Activated CD4-positive, alpha-beta memory T cell treated with anti-CD3 and anti-CD28 coated beads, Interleukin-2, amount 10 ng/mL, durations not matched to agents 7 days and 5 days (primary cell): ENCODE measurements around the gene BPIFB6. TPM values are rescaled to one million over a fixed set of nuclear protein-coding genes. Genes with fewer than 3 reads are reported as not detected.

Source experiments
- CTCF ChIA-PET: fragments of 350-600 bp; sonication (Branson Sonifier 250); formaldehyde crosslinking; loops from one replicate; lab custom pipeline; 2021; ENCODE audit warnings: antibody characterized with exemption, inconsistent platforms; lab: Charles Lee
- POLR2A ChIA-PET: fragments of 350-600 bp; sonication (Branson Sonifier 250); formaldehyde crosslinking; loops from one replicate; lab custom pipeline; 2021; ENCODE audit warnings: antibody characterized with exemption; lab: Charles Lee
- DNase-seq: peaks from one replicate; pipeline ENCODE4 v3.0.0-alpha.2; 2020
- H3K27ac Mint-ChIP-seq: one replicate; pipeline ENCODE4 v1.8.0; 2021; ENCODE audit warnings: mild to moderate bottlenecking, mixed read lengths
- H3K27me3 Mint-ChIP-seq: one replicate; pipeline ENCODE4 v1.8.0; 2021; ENCODE audit warnings: mixed read lengths
- H3K36me3 Mint-ChIP-seq: one replicate; pipeline ENCODE4 v1.8.0; 2021; ENCODE audit warnings: low read depth, mixed read lengths
- H3K4me1 Mint-ChIP-seq: one replicate; pipeline ENCODE4 v1.8.0; 2021; ENCODE audit warnings: mixed read lengths
- H3K4me3 Mint-ChIP-seq: one replicate; pipeline ENCODE4 v1.8.0; 2021; ENCODE audit warnings: mild to moderate bottlenecking, mixed read lengths
- H3K9me3 Mint-ChIP-seq: one replicate; pipeline ENCODE4 v1.8.0; 2021; ENCODE audit warnings: mixed read lengths
- total RNA-seq, 2 experiments: library from RNA; stranded (reverse); gene quantifications; one replicate each; pipeline ENCODE4 v1.2.3, GENCODE V29; 2021

Gene BPIFB6
- total RNA-seq, 2 experiments from 2014 or later: not detected

- Mint-ChIP-seq H3K4me3 (no peak overlapping the region), H3K27ac (no peak overlapping the region), H3K27me3 (no peaks in the 10 kb centered on the region), H3K4me1 (no peaks in the 10 kb centered on the region), H3K36me3 (no peaks in the 10 kb centered on the region), H3K9me3 (no peaks in the 10 kb centered on the region)
- DNase-seq: no peak
- ChIA-PET CTCF (no interaction called here), POLR2A (no interaction called here)
Measured at GRCh38 chr20:33093074-33093473, 61.6 kb downstream of the BPIFB6 start.

GRCh38 chr20:33093582-33093981 is 62.1 kb downstream of the BPIFB6 start:
- ChIA-PET CTCF (no interaction called here), POLR2A (no interaction called here)
- Mint-ChIP-seq H3K4me3 (no peak overlapping the region), H3K4me1 (no peaks in the 10 kb centered on the region), H3K27me3 (no peaks in the 10 kb centered on the region), H3K27ac (no peak overlapping the region), H3K36me3 (no peaks in the 10 kb centered on the region), H3K9me3 (no peaks in the 10 kb centered on the region)
- no peak for DNase-seq

Other genes with a start within 250 kb of the BPIFB6 start
- gene MAPRE1, start 211.7 kb upstream of the BPIFB6 start, total RNA-seq: 100 to 1,000 TPM; 134 to 135 TPM
- gene EFCAB8, start 172.7 kb upstream of the BPIFB6 start, total RNA-seq: under 1 TPM; 0.25 to 0.55 TPM
- gene SUN5, start 27.2 kb upstream of the BPIFB6 start, total RNA-seq: not detected
- gene BPIFB2, start 23.9 kb upstream of the BPIFB6 start, total RNA-seq: not detected
- gene BPIFB3, start 22.3 kb downstream of the BPIFB6 start, total RNA-seq: not detected
- not detected for gene BPIFB4, start 48.0 kb downstream of the BPIFB6 start, total RNA-seq
- not detected for gene BPIFA2, start 136.5 kb downstream of the BPIFB6 start, total RNA-seq
- gene BPIFA3, start 185.7 kb downstream of the BPIFB6 start, total RNA-seq: not detected
- gene BPIFA1, start 204.3 kb downstream of the BPIFB6 start, total RNA-seq: not detected